ENCODE data around the gene KCNE1.

- TF ChIP-seq, protein P1, sequence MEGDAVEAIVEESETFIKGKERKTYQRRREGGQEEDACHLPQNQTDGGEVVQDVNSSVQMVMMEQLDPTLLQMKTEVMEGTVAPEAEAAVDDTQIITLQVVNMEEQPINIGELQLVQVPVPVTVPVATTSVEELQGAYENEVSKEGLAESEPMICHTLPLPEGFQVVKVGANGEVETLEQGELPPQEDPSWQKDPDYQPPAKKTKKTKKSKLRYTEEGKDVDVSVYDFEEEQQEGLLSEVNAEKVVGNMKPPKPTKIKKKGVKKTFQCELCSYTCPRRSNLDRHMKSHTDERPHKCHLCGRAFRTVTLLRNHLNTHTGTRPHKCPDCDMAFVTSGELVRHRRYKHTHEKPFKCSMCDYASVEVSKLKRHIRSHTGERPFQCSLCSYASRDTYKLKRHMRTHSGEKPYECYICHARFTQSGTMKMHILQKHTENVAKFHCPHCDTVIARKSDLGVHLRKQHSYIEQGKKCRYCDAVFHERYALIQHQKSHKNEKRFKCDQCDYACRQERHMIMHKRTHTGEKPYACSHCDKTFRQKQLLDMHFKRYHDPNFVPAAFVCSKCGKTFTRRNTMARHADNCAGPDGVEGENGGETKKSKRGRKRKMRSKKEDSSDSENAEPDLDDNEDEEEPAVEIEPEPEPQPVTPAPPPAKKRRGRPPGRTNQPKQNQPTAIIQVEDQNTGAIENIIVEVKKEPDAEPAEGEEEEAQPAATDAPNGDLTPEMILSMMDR (IDR thresholded peaks at IDR 0.05) = peak in 3 of 7 experiments; percentile 12 to 32 (median 13)
- TF ChIP-seq POLR2AphosphoS5 (IDR thresholded peaks at IDR 0.05) = no peak
Observed at GRCh38 chr21:34517491-34518245, 5.7 kb upstream of the KCNE1 start.
